Breast epithelium (tissue), 4 donors: ENCODE measurements around the gene LHX1. TPM values are rescaled to one million over a fixed set of nuclear protein-coding genes. Genes with fewer than 3 reads are reported as not detected.

Experiments
- DNase-seq, 2 donors: peaks; one replicate each; pipeline ENCODE4 v3.0.0-alpha.2; 2019; ENCODE audit warnings: low spot score in 2 of 2
- H3K27ac ChIP-seq, 2 donors: fragments of 200-600 bp; sonication (generic) in 1 of 2; one replicate each; pipeline ENCODE4 v1.5.1; 2016 to 2019; ENCODE audit warnings: mild to moderate bottlenecking in 1 of 2
- H3K27me3 ChIP-seq, 2 donors: fragments of 200-600 bp; sonication (generic) in 1 of 2; one replicate each; pipeline versions ENCODE4 v1.5.1 to v1.6.0; 2017 to 2019; ENCODE audit warnings: control low read depth in 1 of 2, mild to moderate bottlenecking in 1 of 2
- H3K36me3 ChIP-seq: fragments of 200-600 bp; one replicate; pipeline ENCODE4 v1.5.1; 2019
- H3K4me1 ChIP-seq, 2 donors: fragments of 200-600 bp; sonication (generic); one replicate each; pipeline ENCODE4 v1.5.1; 2016 to 2019; ENCODE audit warnings: control low read depth in 1 of 2
- H3K4me3 ChIP-seq, 3 donors: fragments of 200-600 bp; sonication (generic); 1 replicate in 2 of 3; 2 replicates in 1 of 3; pipeline ENCODE4 v1.5.1; 2016 to 2019; ENCODE audit warnings: mild to moderate bottlenecking in 3 of 3, moderate library complexity in 2 of 3
- H3K9me3 ChIP-seq, 2 donors: fragments of 200-600 bp; sonication (generic) in 1 of 2; one replicate each; pipeline ENCODE4 v1.5.1; 2016 to 2019; ENCODE audit warnings: control low read depth in 1 of 2
- CTCF ChIP-seq, 3 donors: fragments of 450-650 bp; IDR thresholded peaks; one replicate each; pipeline ENCODE4 v1.5.1; 2016 to 2017; ENCODE audit warnings: antibody characterized with exemption in 3 of 3, mild to moderate bottlenecking in 3 of 3, moderate library complexity in 3 of 3
- POLR2A ChIP-seq: fragments of 450-650 bp; IDR thresholded peaks from one replicate; pipeline ENCODE4 v1.6.1; 2016; ENCODE audit warnings: antibody characterized with exemption, mild to moderate bottlenecking, moderate library complexity
- POLR2AphosphoS5 ChIP-seq, 3 donors: sonication (generic); formaldehyde crosslinking; IDR thresholded peaks; one replicate each; pipeline ENCODE4 v1.6.1; 2017; ENCODE audit warnings: antibody characterized with exemption in 3 of 3
- intact Hi-C: fragments of 100-400 bp; cut with DNase I; formaldehyde crosslinking; loops from one replicate; pipeline ENCODE4 v1.15.1; 2023; ENCODE audit warnings: low total_unique reads
- total RNA-seq, 3 donors: library from RNA; depleted of rRNA; stranded (reverse); fragments of >200 nt; gene quantifications; one replicate each; pipeline ENCODE4 v1.1.0, GENCODE V29; 2016

LHX1 gene
- total RNA-seq, 3 donors from 2014 or later, result not detected

- TF ChIP-seq CTCF (IDR thresholded peaks at IDR 0.05) (no peak), POLR2AphosphoS5 (IDR thresholded peaks at IDR 0.05) (no peak), POLR2A (no peak)
- intact Hi-C loops, result no loop called here
- no peaks in the 10 kb centered on the region for H3K9me3 ChIP-seq
- no peaks in the 10 kb centered on the region for H3K36me3 ChIP-seq
- no peaks in the 10 kb centered on the region for H3K27me3 ChIP-seq
- H3K4me1 ChIP-seq, result peaks cover 0 to 10% of the 10 kb centered on the region in 2 donors
- no peak overlapping the region for H3K4me3 ChIP-seq
- DNase-seq, result no peak
- H3K27ac ChIP-seq, result no peak overlapping the region
Observed at GRCh38 chr17:36983618-36984017, 46.3 kb downstream of the LHX1 start.

GRCh38 chr17:36989173-36989572 lies 51.9 kb downstream of the LHX1 start:
- Histone ChIP-seq H3K27ac (no peak overlapping the region), H3K36me3 (no peaks in the 10 kb centered on the region), H3K4me3 (no peak overlapping the region), H3K9me3 (no peaks in the 10 kb centered on the region), H3K27me3 (no peaks in the 10 kb centered on the region), H3K4me1 (no peaks in the 10 kb centered on the region)
- no peak for DNase-seq
- intact Hi-C loops, result no loop called here
- TF ChIP-seq POLR2A, result no peak
- no peak for TF ChIP-seq POLR2AphosphoS5 (IDR thresholded peaks at IDR 0.05)
- no peak for TF ChIP-seq CTCF (IDR thresholded peaks at IDR 0.05)

GRCh38 chr17:36992701-36993100 lies 55.4 kb downstream of the LHX1 start:
- H3K27ac ChIP-seq, result no peak overlapping the region
- H3K4me3 ChIP-seq, result no peak overlapping the region
- intact Hi-C loops, result no loop called here
- no peaks in the 10 kb centered on the region for H3K36me3 ChIP-seq
- no peaks in the 10 kb centered on the region for H3K9me3 ChIP-seq
- DNase-seq, result no peak
- H3K27me3 ChIP-seq, result no peaks in the 10 kb centered on the region
- no peak for TF ChIP-seq POLR2AphosphoS5 (IDR thresholded peaks at IDR 0.05)
- TF ChIP-seq CTCF (IDR thresholded peaks at IDR 0.05), result no peak
- TF ChIP-seq POLR2A, result no peak
- no peaks in the 10 kb centered on the region for H3K4me1 ChIP-seq

GRCh38 chr17:36993227-36993626 lies 56.0 kb downstream of the LHX1 start:
- no peak for DNase-seq
- Histone ChIP-seq H3K27ac (no peak overlapping the region), H3K36me3 (no peaks in the 10 kb centered on the region), H3K27me3 (no peaks in the 10 kb centered on the region), H3K4me3 (no peak overlapping the region), H3K9me3 (no peaks in the 10 kb centered on the region), H3K4me1 (no peaks in the 10 kb centered on the region)
- intact Hi-C loops, result no loop called here
- no peak for TF ChIP-seq POLR2AphosphoS5 (IDR thresholded peaks at IDR 0.05)
- no peak for TF ChIP-seq POLR2A
- no peak for TF ChIP-seq CTCF (IDR thresholded peaks at IDR 0.05)

Other genes starting within 250 kb of the LHX1 start
- gene AATF, start 11.5 kb downstream of the LHX1 start, total RNA-seq, result 10 to 100 TPM; 34.4 to 47.2 (median 40.0) TPM